AG04450 (cell line): ENCODE data around the gene GPC3. TPM values are rescaled to one million over a fixed set of nuclear protein-coding genes. Genes with fewer than 3 reads are reported as not detected.

ENCODE experiments used
- CTCF ChIA-PET: fragments of 300-600, 350-600 bp; formaldehyde crosslinking; extraction: SDS; loops from one replicate; lab custom pipeline; 2022; ENCODE audit warnings: antibody characterized with exemption, inconsistent platforms; lab: Charles Lee
- POLR2A ChIA-PET: fragments of 350-600 bp; formaldehyde crosslinking; extraction: SDS; loops from one replicate; lab custom pipeline; 2021; ENCODE audit warnings: antibody characterized with exemption, inconsistent platforms; lab: Yijun Ruan, JAX
- DNase-seq: peaks from one replicate; pipeline ENCODE4 v3.0.0-alpha.2; 2011; ENCODE audit warnings: low read depth, low spot score
- H3K27ac ChIP-seq: one replicate; pipeline ENCODE4 v1.5.1; 2012; ENCODE audit warnings: low read depth, low read length, control low read depth
- H3K27me3 ChIP-seq: one replicate; pipeline ENCODE4 v1.6.0; 2012; ENCODE audit warnings: low read length; ENCODE audit not compliant: control insufficient read depth, insufficient read depth
- H3K4me3 ChIP-seq: 2 replicates; pipeline ENCODE4 v1.5.1; 2011; ENCODE audit warnings: mild to moderate bottlenecking, low read depth, low read length, control low read depth
- H3K9me3 ChIP-seq: 2 replicates; pipeline ENCODE4 v1.5.1; 2012; ENCODE audit warnings: low read length; ENCODE audit not compliant: control insufficient read depth, insufficient read depth
- polyA plus RNA-seq: library from polyadenylated mRNA; depleted of rRNA; stranded (reverse); fragments of >200 nt; gene quantifications from 2 replicates; pipeline ENCODE4 v1.2.3, GENCODE V29; 2011
- TF ChIP-seq, protein P1 (sequence below): IDR thresholded peaks from 2 replicates; pipeline ENCODE4 v1.5.1; 2011; ENCODE audit warnings: low read depth, low read length, control low read depth, inconsistent platforms

The GPC3 gene
- polyA plus RNA-seq, 1 experiment: not detected

DNA sequence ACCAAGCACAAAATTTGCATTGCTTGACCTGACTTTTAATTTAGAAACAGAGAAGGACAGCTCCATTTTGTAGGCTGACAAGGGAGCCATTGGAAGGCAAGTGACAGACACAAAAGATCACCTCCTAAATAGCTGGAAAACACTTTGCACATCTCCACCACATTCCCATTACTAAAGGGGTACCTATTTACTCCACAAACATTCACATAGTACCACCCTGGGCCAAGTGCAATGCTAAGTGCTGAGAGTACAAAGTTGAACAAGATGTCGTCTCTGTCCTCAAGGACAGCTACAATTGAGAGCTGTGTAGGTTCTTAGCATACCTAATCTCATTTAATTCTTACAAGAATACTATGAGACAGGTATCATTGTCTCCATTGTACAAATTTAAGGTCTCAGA, 417.3 kb downstream of the GPC3 start:
- H3K27ac ChIP-seq: no peak overlapping the region
- no peaks in the 10 kb centered on the region for H3K27me3 ChIP-seq
- TF ChIP-seq, protein P1, sequence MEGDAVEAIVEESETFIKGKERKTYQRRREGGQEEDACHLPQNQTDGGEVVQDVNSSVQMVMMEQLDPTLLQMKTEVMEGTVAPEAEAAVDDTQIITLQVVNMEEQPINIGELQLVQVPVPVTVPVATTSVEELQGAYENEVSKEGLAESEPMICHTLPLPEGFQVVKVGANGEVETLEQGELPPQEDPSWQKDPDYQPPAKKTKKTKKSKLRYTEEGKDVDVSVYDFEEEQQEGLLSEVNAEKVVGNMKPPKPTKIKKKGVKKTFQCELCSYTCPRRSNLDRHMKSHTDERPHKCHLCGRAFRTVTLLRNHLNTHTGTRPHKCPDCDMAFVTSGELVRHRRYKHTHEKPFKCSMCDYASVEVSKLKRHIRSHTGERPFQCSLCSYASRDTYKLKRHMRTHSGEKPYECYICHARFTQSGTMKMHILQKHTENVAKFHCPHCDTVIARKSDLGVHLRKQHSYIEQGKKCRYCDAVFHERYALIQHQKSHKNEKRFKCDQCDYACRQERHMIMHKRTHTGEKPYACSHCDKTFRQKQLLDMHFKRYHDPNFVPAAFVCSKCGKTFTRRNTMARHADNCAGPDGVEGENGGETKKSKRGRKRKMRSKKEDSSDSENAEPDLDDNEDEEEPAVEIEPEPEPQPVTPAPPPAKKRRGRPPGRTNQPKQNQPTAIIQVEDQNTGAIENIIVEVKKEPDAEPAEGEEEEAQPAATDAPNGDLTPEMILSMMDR: no peak
- H3K4me3 ChIP-seq: no peak overlapping the region
- CTCF ChIA-PET: no interaction called here
- no peaks in the 10 kb centered on the region for H3K9me3 ChIP-seq
- no peak for DNase-seq
- POLR2A ChIA-PET: no interaction called here

DNA sequence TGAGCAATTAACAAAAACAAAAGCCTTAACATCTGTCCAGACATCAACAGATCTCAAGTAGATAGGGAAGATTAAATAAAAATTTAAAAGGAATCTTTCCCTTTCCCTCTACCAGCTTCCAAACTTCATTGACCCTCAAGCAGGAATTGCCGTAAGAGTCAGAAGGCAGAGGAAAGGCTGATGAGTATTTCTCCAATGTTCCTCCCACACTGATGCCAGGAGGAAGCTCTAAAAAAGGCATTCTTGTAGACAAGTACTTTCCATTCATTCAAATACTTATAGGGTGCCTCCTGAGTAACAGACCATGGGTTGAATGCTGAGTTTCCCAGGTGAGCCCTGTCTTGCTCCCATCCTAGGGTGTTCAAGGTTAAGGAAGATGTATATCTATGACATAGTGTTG, 418.5 kb downstream of the GPC3 start:
- Histone ChIP-seq H3K9me3 (no peaks in the 10 kb centered on the region), H3K27me3 (no peaks in the 10 kb centered on the region), H3K27ac (no peak overlapping the region), H3K4me3 (no peak overlapping the region)
- no peak for DNase-seq
- POLR2A ChIA-PET: no interaction called here
- CTCF ChIA-PET: no interaction called here
- TF ChIP-seq, protein P1: no peak

DNA sequence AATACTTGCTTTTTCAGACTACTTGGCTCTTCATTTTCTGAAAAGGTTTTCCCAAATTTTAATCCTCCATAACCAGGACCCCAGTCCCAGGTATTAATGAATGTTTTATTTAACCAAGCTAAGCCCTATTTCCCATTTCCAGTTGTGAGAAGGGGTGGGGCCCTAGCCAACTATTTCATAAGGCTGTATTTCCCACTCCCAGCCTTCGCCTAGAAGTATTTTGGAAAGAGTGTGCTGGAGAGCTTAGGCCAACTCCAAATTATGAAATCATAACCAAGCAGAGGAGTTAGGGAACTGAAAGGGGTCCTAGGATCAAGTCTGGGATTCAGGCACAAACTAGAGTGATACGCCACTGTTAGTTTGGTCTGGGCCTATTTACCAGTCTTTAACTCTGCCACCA, 421.7 kb downstream of the GPC3 start:
- TF ChIP-seq, protein P1: no peak
- CTCF ChIA-PET: no interaction called here

DNA sequence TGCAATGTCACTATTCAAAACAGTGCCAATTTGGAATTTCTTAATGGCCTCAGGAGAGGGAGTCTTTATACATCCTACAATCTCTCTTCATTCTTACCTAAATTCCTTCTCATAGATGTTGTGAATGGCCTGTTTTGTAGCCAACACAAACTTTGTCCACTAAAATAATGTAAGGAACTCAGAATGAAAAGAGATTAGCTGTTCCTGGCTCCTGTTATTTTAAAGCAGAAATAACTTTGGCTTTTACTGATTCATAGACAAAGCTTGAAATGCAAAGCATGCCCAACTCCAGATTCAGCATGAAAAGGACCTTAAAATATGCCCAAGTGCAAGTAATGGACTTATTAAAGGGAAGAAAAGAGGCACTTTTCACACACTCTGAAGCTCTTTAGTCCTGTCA, 424.1 kb downstream of the GPC3 start:
- POLR2A ChIA-PET: no interaction called here
- no peak for DNase-seq
- H3K27me3 ChIP-seq: no peaks in the 10 kb centered on the region
- no peaks in the 10 kb centered on the region for H3K9me3 ChIP-seq
- H3K4me3 ChIP-seq: no peak overlapping the region
- TF ChIP-seq, protein P1: no peak
- no peak overlapping the region for H3K27ac ChIP-seq
- CTCF ChIA-PET: no interaction called here

More for the DNA sequence above, 421.7 kb downstream of the GPC3 start:
- DNase-seq: no peak
- Histone ChIP-seq H3K9me3 (no peaks in the 10 kb centered on the region), H3K27ac (no peak overlapping the region), H3K27me3 (no peaks in the 10 kb centered on the region), H3K4me3 (no peak overlapping the region)
- POLR2A ChIA-PET: no interaction called here

DNA sequence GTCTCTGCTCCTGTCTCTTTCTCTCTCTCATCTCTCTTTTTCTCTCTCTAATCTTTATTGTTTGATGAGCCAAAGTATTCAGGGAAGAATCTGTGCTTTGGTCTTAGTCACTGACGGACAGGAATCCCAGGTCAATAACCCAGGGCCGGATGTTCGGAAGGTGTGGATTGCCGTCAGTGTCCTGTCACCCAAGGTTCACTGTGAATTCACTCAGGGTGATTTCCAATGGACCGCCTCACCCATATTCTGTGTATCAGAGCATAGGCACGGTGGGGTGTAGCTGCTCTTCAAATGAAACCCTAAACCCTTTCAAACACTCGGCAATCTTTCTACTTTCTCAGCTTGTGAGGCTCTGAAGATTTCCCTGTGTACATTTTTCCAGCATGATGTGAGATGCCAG, 425.5 kb downstream of the GPC3 start:
- DNase-seq: no peak
- Histone ChIP-seq H3K9me3 (no peaks in the 10 kb centered on the region), H3K4me3 (no peak overlapping the region), H3K27ac (no peak overlapping the region), H3K27me3 (no peaks in the 10 kb centered on the region)
- POLR2A ChIA-PET: no interaction called here
- CTCF ChIA-PET: no interaction called here
- TF ChIP-seq, protein P1: no peak
